ENCODE measurements around the gene BMPR2.

BMPR2 gene

DNA sequence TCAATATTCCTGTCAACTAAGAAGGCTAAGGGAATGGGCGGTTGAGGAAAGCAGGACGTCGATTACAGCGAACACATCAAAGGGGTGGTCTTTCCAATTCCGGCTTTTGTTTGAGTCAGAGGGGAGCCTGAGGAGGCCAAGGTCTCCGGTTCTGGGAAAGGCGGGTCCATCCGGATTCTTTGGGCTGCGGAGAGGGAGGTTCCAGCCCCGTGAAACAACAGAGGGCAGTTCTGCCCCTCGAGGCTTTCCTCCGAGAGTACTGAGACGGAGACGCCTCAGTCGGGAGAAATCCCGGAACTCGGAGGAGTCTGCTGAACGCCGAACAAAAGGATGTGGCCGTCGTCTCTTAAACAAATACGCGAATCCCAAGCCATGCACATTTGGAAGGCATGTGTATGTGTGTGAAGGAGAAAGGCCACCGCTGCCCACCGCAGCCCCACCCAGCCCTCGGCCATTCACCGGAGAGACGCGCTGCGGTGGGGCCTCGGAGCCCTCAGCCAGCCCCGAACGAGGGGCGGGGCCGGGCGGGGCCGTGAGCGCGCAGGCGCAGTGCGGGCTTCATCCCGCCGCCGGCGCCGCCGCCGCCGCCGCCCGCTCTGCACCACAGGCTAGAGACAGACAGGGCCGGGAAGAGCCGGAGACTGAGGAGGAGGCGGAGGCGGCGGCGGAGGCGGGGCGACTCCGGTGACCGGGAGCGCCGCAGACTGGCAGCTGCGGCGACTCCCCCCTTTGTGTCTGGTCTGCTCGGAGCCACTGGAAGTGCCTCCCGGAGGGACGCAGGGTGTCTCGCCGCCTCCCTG, at the start of gene BMPR2:
TSS of gene BMPR2 (plus strand) at position 719 of the 800 bp plus-strand sequence. CDS start 1,148 bp downstream, outside the sequence.
- Histone ChIP-seq H3K4me2 (ENCODE audit: low read length) (peak within 1 kb of the TSS; percentile 90), H3K36me3 (ENCODE audit: control insufficient read depth, low read length) (peaks cover 7% of the 10 kb centered on the region; the same call in 1 of the 2 replicates), H3K27ac (ENCODE audit: low read depth, low read length) (peak within 1 kb of the TSS; percentile 53), H3K9me3 (ENCODE audit: control insufficient read depth, insufficient read depth, low read length) (no peaks in the 10 kb centered on the region), H3K4me1 (ENCODE audit: control insufficient read depth, low read length) (peaks cover 26% of the 10 kb centered on the region), H3K79me2 (ENCODE audit: control insufficient read depth, low read length) (peaks cover 49% of the 10 kb centered on the region), H3K4me3 (ENCODE audit: low read length) (peak within 1 kb of the TSS; percentile 88), H3K9me2 (replicated peaks; ENCODE audit: control insufficient read depth, low read length) (no peaks in the 10 kb centered on the region), H4K20me1 (ENCODE audit: control insufficient read depth, insufficient read depth, low read depth, low read length) (no peaks in the 10 kb centered on the region), H3K27me3 (ENCODE audit: control insufficient read depth, low read length) (no peaks in the 10 kb centered on the region), H3F3A (ENCODE audit: control insufficient read depth, insufficient read depth) (peaks cover 26% of the 10 kb centered on the region)
- TF ChIP-seq EZH2phosphoT487 (IDR thresholded peaks at IDR 0.05; ENCODE audit: borderline replicate concordance, low read length), result no peak
- TF ChIP-seq, protein P1, sequence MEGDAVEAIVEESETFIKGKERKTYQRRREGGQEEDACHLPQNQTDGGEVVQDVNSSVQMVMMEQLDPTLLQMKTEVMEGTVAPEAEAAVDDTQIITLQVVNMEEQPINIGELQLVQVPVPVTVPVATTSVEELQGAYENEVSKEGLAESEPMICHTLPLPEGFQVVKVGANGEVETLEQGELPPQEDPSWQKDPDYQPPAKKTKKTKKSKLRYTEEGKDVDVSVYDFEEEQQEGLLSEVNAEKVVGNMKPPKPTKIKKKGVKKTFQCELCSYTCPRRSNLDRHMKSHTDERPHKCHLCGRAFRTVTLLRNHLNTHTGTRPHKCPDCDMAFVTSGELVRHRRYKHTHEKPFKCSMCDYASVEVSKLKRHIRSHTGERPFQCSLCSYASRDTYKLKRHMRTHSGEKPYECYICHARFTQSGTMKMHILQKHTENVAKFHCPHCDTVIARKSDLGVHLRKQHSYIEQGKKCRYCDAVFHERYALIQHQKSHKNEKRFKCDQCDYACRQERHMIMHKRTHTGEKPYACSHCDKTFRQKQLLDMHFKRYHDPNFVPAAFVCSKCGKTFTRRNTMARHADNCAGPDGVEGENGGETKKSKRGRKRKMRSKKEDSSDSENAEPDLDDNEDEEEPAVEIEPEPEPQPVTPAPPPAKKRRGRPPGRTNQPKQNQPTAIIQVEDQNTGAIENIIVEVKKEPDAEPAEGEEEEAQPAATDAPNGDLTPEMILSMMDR (IDR thresholded peaks at IDR 0.05; ENCODE audit: low read depth, low read length, poor library complexity, severe bottlenecking), result no peak

DNA sequence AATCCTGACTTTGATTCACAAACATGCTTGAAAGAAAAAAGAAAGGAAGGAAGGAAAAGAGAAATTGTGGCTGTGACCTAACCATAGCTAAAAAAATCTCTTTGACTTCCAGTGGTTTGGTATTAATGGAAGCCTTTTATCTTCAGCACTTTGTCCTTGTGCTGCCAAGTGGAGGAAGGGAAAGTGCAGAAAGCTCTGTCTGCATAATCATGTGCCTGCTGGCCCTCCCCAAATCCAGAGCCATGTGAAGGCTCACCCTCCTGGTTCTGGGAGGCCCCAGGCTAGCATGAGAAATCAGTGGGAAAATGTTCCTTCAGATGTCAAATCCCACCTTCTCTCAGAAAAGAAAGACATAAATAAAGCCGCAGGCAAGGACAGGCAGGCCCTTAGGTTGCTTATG, 48.3 kb upstream of the BMPR2 start:
- Histone ChIP-seq H3K79me2 (ENCODE audit: control insufficient read depth, low read length) (no peaks in the 10 kb centered on the region), H3K9me2 (replicated peaks; ENCODE audit: control insufficient read depth, low read length) (no peaks in the 10 kb centered on the region), H3K9me3 (ENCODE audit: control insufficient read depth, insufficient read depth, low read length) (no peaks in the 10 kb centered on the region), H3K36me3 (ENCODE audit: control insufficient read depth, low read length) (peaks cover 30% of the 10 kb centered on the region), H3K4me1 (ENCODE audit: control insufficient read depth, low read length) (no peaks in the 10 kb centered on the region), H4K20me1 (ENCODE audit: control insufficient read depth, insufficient read depth, low read depth, low read length) (no peaks in the 10 kb centered on the region), H3K4me2 (ENCODE audit: low read length) (no peak overlapping the region), H3K27ac (ENCODE audit: low read depth, low read length) (no peak overlapping the region), H3K4me3 (ENCODE audit: low read length) (no peak overlapping the region), H3K27me3 (ENCODE audit: control insufficient read depth, low read length) (no peaks in the 10 kb centered on the region), H3F3A (ENCODE audit: control insufficient read depth, insufficient read depth) (no peaks in the 10 kb centered on the region)
- no peak for TF ChIP-seq EZH2phosphoT487 (IDR thresholded peaks at IDR 0.05; ENCODE audit: borderline replicate concordance, low read length)
- TF ChIP-seq, protein P1 (IDR thresholded peaks at IDR 0.05; ENCODE audit: low read depth, low read length, poor library complexity, severe bottlenecking), result no peak

DNA sequence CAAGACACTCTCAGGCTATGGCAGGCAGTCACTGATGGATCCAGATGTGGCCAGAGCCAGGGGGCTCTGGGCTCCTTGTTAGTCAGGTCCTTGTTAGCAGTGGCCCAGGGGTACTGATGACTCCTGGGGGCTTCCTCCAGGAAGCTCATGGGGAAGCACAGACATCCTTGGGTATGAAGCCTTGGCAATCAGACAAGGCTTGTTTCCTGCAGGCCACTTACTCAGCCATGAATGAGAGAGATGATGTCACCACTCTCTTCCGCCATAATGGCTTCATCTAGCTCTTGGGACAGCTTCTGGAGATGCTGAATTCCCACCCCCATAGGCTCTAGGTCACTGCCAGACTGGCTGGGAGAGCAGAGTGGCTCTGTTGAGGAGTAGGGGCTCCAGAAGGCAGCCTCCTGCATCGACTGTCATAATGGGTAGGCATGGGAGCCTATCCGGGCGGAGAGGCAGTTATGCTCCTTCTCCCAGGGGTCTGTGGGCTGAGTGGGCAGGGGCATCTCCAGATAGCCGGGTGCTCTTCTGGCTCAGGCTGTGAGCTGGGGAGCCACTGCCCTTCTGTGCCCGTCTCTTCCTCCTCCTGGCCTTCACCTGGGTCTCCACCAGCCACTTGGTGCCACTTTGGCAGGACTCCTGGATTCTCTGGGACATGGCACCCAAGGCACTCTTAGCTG, 40.2 kb upstream of the BMPR2 start:
- Histone ChIP-seq H3K79me2 (ENCODE audit: control insufficient read depth, low read length) (no peaks in the 10 kb centered on the region), H3K36me3 (ENCODE audit: control insufficient read depth, low read length) (no peaks in the 10 kb centered on the region), H3K27ac (ENCODE audit: low read depth, low read length) (no peak overlapping the region), H3K9me3 (ENCODE audit: control insufficient read depth, insufficient read depth, low read length) (no peaks in the 10 kb centered on the region), H3K27me3 (ENCODE audit: control insufficient read depth, low read length) (no peaks in the 10 kb centered on the region), H3K4me1 (ENCODE audit: control insufficient read depth, low read length) (no peaks in the 10 kb centered on the region), H3K4me3 (ENCODE audit: low read length) (no peak overlapping the region), H3F3A (ENCODE audit: control insufficient read depth, insufficient read depth) (no peaks in the 10 kb centered on the region), H4K20me1 (ENCODE audit: control insufficient read depth, insufficient read depth, low read depth, low read length) (no peaks in the 10 kb centered on the region), H3K9me2 (replicated peaks; ENCODE audit: control insufficient read depth, low read length) (no peaks in the 10 kb centered on the region), H3K4me2 (ENCODE audit: low read length) (no peak overlapping the region)
- TF ChIP-seq EZH2phosphoT487 (IDR thresholded peaks at IDR 0.05; ENCODE audit: borderline replicate concordance, low read length), result no peak
- TF ChIP-seq, protein P1 (IDR thresholded peaks at IDR 0.05; ENCODE audit: low read depth, low read length, poor library complexity, severe bottlenecking), result no peak

Data from DOHH2 (cell line).